ENCODE results near the gene CEP170.
"Not testable (repeated sequence)": the region's sequence is repeated elsewhere in the genome, so short reads cannot be mapped to it uniquely, and the experiment has no call there.

GRCh38 chr1:243186201-243186995, 68.7 kb downstream of the CEP170 start:
- TF ChIP-seq CREB1 (CRISPR knock-in tag; IDR thresholded peaks at IDR 0.05; ENCODE audit: low read depth); EZH2 (IDR thresholded peaks at IDR 0.05; ENCODE audit: low read depth, unreplicated experiment); NANOG (IDR thresholded peaks at IDR 0.05; ENCODE audit: borderline replicate concordance); CTCF (conservative IDR thresholded peaks at IDR 0.05; ENCODE audit: low read depth in 2 of 2); EZH2phosphoT487 (IDR thresholded peaks at IDR 0.05; ENCODE audit: unreplicated experiment); POLR2AphosphoS5 (IDR thresholded peaks at IDR 0.05; ENCODE audit: low read depth); JUNB (IDR thresholded peaks at IDR 0.05; ENCODE audit: unreplicated experiment): not testable (repeated sequence)
- TF ChIP-seq, protein P1, sequence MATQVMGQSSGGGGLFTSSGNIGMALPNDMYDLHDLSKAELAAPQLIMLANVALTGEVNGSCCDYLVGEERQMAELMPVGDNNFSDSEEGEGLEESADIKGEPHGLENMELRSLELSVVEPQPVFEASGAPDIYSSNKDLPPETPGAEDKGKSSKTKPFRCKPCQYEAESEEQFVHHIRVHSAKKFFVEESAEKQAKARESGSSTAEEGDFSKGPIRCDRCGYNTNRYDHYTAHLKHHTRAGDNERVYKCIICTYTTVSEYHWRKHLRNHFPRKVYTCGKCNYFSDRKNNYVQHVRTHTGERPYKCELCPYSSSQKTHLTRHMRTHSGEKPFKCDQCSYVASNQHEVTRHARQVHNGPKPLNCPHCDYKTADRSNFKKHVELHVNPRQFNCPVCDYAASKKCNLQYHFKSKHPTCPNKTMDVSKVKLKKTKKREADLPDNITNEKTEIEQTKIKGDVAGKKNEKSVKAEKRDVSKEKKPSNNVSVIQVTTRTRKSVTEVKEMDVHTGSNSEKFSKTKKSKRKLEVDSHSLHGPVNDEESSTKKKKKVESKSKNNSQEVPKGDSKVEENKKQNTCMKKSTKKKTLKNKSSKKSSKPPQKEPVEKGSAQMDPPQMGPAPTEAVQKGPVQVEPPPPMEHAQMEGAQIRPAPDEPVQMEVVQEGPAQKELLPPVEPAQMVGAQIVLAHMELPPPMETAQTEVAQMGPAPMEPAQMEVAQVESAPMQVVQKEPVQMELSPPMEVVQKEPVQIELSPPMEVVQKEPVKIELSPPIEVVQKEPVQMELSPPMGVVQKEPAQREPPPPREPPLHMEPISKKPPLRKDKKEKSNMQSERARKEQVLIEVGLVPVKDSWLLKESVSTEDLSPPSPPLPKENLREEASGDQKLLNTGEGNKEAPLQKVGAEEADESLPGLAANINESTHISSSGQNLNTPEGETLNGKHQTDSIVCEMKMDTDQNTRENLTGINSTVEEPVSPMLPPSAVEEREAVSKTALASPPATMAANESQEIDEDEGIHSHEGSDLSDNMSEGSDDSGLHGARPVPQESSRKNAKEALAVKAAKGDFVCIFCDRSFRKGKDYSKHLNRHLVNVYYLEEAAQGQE (IDR thresholded peaks at IDR 0.05; ENCODE audit: unreplicated experiment), result not testable (repeated sequence)

Measured in GM23338 (cell line).